ENCODE results near the gene EXOC3L2. TPM values are rescaled to one million over a fixed set of nuclear protein-coding genes. Genes with fewer than 3 reads are reported as not detected.
A peak's percentile ranks its signal among the peaks of the same experiment; 100 is the strongest.

Gene EXOC3L2
- total RNA-seq, 3 donors from 2014 or later: 0.70 to 1.4 (median 1.2) TPM

DNA sequence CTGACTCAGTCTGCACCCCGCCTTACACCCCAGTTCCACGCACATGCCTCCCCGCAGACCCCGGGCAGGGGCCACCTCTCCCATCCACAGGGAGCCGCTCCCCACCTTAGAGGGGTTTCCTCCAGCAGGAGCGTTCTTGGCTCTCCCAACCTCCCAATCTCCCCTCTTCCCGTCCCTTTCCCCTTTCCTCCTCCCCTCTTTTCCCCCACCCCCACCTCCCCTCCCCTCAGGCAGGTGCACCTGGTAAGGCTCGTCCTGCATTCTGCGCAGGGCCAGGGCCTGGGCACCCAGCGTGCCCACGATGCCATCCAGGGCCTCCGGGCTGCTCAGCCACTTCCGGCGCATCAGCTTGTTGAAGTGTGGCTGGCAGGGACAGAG is 27.3 kb downstream of the EXOC3L2 start:
- Histone ChIP-seq H3K4me1 (ENCODE audit: low read depth) (no peaks in the 10 kb centered on the region), H3K9me3 (no peaks in the 10 kb centered on the region), H3K4me3 (no peak overlapping the region), H3K36me3 (ENCODE audit: low read depth) (no peaks in the 10 kb centered on the region)
- TF ChIP-seq, protein P1, sequence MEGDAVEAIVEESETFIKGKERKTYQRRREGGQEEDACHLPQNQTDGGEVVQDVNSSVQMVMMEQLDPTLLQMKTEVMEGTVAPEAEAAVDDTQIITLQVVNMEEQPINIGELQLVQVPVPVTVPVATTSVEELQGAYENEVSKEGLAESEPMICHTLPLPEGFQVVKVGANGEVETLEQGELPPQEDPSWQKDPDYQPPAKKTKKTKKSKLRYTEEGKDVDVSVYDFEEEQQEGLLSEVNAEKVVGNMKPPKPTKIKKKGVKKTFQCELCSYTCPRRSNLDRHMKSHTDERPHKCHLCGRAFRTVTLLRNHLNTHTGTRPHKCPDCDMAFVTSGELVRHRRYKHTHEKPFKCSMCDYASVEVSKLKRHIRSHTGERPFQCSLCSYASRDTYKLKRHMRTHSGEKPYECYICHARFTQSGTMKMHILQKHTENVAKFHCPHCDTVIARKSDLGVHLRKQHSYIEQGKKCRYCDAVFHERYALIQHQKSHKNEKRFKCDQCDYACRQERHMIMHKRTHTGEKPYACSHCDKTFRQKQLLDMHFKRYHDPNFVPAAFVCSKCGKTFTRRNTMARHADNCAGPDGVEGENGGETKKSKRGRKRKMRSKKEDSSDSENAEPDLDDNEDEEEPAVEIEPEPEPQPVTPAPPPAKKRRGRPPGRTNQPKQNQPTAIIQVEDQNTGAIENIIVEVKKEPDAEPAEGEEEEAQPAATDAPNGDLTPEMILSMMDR (IDR thresholded peaks at IDR 0.05): no peak
- DNase-seq (no peak), ATAC-seq (no peak)
- intact Hi-C loops (cut with DNase I, micrococcal nuclease): no loop called here

GRCh38 chr19:45217193-45217956 is 27.8 kb downstream of the EXOC3L2 start:
- Histone ChIP-seq H3K4me3 (no peak overlapping the region), H3K9me3 (no peaks in the 10 kb centered on the region), H3K36me3 (ENCODE audit: low read depth) (no peaks in the 10 kb centered on the region), H3K4me1 (ENCODE audit: low read depth) (no peaks in the 10 kb centered on the region)
- intact Hi-C loops (cut with DNase I, micrococcal nuclease): no loop called here
- TF ChIP-seq, protein P1 (IDR thresholded peaks at IDR 0.05): no peak
- ATAC-seq: no peak
- no peak for DNase-seq

DNA sequence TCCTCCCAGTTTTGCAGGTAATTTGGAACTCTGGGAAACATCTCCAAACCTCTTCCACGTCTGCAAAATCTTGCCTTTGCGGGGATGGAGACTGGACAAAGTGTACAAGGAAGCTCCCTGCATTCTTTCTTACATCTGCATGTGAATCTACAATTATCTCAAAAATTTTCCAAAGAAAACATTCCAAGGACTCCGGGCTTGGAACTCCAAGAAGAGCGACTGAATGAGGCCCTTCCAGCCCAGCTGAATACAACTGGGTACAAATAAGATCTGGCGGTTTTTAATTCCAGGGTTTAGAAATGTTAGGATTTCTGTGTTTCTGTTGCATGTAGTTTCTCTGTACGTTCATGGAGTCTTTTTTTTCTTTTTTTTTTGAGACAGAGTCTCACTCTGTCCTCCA is 28.5 kb downstream of the EXOC3L2 start:
- ATAC-seq (no peak), DNase-seq (no peak)
- H3K4me1 ChIP-seq (ENCODE audit: low read depth): no peaks in the 10 kb centered on the region
- no peaks in the 10 kb centered on the region for H3K36me3 ChIP-seq (ENCODE audit: low read depth)
- no peak overlapping the region for H3K4me3 ChIP-seq
- TF ChIP-seq, protein P1 (IDR thresholded peaks at IDR 0.05): no peak
- intact Hi-C loops (cut with DNase I, micrococcal nuclease): no loop called here
- no peaks in the 10 kb centered on the region for H3K9me3 ChIP-seq

GRCh38 chr19:45215391-45216191 is 29.6 kb downstream of the EXOC3L2 start:
- intact Hi-C loops (cut with DNase I, micrococcal nuclease): no loop called here
- Histone ChIP-seq H3K4me1 (ENCODE audit: low read depth) (no peaks in the 10 kb centered on the region), H3K4me3 (no peak overlapping the region), H3K9me3 (no peaks in the 10 kb centered on the region), H3K36me3 (ENCODE audit: low read depth) (no peaks in the 10 kb centered on the region)
- ATAC-seq (peak; percentile 16), DNase-seq (no peak)
- TF ChIP-seq, protein P1 (IDR thresholded peaks at IDR 0.05): no peak

GRCh38 chr19:45213031-45213430 is 32.2 kb downstream of the EXOC3L2 start:
- no peaks in the 10 kb centered on the region for H3K9me3 ChIP-seq
- H3K36me3 ChIP-seq (ENCODE audit: low read depth): no peaks in the 10 kb centered on the region
- intact Hi-C loops (cut with DNase I, micrococcal nuclease): no loop called here
- TF ChIP-seq, protein P1 (IDR thresholded peaks at IDR 0.05): no peak
- H3K4me1 ChIP-seq (ENCODE audit: low read depth): no peaks in the 10 kb centered on the region
- no peak for ATAC-seq
- DNase-seq: no peak
- H3K4me3 ChIP-seq: no peak overlapping the region

All from mucosa of descending colon (tissue), 3 donors.